ENCODE results near the gene TIMP1.

The TIMP1 gene

DNA sequence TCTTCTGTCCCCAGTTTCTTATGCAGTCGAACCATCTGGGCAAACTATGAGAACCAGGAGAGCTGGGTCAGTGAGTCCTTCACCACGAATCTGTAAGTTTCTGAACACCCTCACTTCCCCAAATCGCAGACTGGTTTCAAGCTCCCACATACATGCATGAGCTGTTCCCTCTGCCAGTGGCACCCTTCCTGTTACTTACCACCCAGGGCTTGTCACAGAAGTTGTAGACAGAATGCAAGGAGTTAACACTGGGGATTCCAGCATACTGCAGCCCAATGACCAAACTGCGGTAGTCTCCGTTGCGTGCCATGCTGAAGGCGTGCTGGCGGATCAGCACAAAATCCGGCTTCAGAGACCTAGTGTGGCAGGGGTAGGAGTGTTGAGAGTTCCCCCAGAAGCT lies 22.8 kb downstream of the TIMP1 start:
- DNase-seq (ENCODE audit: low read depth) = no peak

DNA sequence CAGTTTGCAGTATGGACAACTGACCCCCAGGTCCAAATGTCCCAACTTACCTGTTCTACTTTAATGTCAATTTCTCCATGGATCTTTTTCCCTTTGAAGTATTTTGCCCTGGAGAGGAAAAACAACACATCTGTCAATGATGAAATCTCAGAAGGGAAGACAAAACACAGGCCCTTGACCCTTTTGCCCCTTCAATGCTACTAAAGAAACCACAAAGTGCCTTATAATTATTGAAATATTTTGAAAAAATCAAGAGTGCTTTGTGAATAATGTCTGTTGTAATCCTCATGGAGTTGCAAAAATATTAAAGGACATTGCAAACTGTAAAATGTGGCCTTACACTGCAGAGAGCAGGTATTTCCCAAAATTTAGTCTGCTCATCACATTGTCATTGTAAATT lies 24.9 kb downstream of the TIMP1 start:
- DNase-seq (ENCODE audit: low read depth) = no peak

DNA sequence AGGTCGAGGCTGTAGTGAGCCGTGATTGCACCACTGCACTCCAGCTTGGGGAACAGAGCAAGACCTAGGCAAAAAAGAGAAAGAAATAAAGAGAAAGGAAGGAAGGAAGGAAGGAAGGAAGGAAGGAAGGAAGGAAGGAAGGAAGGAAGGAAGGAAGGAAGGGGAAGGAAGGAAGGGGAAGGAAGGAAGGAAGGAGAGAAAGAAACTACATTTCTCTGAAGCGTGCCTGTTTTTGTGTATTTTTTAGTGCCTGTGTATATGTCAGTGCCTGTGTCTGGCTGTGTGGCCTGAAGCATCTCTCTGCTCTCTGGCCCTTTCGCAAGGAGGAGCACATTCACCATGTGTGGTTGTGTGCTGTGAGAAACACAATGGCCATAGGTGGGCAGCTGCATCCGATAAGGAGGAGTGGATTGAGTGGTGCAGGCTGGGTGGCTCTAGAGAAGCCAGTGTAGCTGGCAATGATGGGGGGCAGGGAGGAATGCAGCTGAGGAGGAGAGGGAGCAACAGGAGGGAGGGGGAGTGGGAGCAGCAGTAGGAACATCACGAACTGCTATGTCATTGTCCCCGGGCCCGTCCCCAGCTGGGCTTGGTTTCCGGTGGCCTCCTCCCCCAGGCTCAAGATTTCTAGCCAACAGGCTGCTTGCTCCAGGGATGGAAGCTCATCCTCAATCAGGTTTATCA lies 26.0 kb downstream of the TIMP1 start:
- DNase-seq (ENCODE audit: low read depth) = no peak

DNA sequence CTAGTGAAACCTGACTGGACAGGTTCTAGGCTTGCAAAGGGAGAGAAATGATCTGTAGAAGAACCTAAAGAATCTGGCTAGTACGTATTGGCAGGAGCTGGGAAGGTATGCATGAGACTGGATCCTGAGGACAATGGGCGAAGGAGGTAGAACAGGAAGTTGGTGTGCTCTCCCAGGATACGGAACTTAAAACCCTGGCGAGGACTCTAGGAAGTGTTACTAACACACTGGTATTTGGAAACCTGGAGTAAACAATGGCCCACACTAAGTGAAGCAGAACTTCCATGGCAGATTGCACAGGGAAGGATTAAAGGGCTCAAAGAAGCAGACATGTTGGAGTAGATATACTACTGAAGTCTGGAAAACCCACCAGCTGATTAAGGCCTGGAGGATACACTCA lies 28.3 kb downstream of the TIMP1 start:
- no peak for DNase-seq (ENCODE audit: low read depth)

DNA sequence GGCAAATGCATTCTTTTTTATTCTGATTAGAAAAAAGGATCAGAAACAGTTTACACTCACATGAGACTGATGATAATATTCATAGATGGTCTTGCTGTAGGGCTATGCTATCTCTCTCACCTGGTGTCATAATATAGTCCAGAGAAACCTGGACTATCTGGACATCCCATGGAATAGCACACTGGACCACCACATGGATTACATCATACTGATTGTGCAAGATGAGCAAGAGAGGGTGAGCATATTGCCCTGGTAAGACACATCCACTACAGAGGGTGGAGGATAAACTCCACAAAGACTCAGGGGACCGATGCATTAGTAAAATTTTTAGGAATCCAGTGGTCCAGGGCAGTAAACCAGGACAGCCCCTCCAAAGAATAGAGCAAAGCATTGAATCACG lies 29.3 kb downstream of the TIMP1 start:
- DNase-seq (ENCODE audit: low read depth) = no peak

DNA sequence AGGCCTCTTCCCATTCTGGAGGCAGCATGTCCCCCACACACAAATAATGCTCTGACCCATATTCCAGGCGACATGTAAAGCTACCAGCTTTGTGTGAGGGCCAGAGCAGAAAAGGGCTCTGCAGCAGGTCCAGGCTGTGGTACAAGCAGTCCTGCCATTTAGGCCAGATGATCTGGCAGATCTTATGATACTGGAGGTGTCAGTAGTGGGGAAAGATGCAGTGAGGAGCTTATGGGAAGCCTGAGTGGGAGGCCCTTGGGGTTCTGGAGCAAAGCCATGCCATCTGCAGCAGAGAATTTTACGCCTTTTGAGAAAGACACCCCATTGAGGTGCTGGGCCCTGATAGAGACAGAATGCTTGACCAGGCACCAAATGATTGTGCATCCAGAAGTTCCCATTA lies 29.7 kb downstream of the TIMP1 start:
- DNase-seq (ENCODE audit: low read depth) = no peak

DNA sequence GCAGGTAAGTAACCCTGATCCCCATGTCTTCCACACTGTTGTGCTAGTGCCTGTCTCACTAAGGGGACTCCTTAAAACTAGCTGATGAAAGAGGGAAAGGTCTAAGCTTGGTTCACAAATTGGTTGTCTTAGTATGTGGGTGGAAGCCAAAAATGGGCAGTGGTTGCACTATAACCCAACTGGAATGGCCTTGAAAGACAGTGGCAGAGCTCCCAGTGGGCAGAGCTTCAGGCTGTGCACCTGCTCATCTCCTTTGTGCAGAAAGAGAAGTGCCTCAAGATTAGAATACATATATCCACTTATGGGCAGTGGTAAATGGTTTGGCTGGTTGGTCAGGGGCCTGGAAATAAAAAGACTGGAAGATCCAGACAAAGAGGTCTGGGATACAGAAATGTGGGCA lies 30.2 kb downstream of the TIMP1 start:
- DNase-seq (ENCODE audit: low read depth) = no peak

DNA sequence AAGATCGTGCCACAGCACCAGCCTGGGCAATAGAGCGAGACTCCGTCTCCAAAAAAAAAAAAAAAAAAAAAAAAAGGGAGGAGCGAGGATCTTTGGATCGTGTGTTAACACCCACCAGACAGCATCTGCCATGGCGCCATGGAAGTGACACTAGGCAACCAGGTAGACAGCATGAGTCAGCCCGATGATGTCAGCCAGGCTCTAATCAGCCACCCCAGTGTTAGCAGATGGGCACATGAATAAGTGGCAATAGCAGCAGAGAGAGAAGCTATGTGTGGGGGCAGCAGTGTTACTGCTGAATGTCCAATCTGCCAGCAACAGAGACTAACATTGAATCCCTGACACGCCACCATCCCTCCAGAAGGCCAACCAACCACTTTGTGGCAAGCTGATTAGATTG lies 30.8 kb downstream of the TIMP1 start:
- DNase-seq (ENCODE audit: low read depth) = no peak

DNA sequence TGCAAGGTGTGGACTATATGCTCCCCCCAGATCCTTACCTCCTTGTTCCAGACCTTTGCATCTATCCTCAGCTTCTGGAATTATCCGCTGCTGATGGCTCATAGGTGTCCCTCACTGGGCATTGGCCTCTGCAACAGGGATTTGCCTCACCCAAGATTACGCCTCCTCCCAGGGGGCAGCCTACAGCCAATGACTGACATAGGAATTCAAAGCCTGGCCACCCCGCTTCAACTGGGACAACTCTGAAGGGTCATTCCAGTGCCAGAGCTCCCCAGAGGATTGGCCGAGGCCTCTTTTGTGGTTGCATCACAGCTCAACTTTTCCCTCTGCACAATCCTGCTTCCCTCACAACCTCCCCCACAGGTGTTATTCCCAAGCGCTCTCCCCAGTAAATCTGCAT lies 32.4 kb downstream of the TIMP1 start:
- no peak for DNase-seq (ENCODE audit: low read depth)

DNA sequence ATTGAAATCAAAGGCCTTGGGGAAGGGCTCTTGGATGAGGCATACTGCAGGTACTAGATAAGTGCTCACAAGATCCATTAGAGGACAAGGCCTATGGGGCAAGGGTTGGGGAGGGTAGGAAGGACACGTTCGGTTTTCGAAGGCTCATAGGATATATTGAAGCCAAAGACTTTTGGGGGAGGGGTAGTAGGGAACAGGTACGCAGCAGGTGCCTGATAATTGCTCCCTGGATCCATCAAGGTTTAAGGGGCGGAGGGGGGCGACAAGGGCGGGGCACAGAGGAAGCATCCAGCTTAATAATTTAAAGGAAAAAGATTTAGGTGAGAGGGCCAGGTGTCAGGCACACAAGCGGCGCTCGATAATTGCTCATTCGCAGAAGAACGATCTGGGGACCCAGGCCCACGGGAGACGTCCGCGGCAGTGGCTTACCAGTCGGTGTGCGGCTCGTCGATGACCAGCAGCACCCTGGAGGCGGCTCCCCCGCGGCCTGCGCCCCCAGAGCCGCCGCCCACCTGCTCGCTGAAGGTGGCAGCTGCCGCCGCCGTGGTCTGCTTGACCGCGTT lies 36.8 kb downstream of the TIMP1 start:
- no peak for DNase-seq (ENCODE audit: low read depth)

DNA sequence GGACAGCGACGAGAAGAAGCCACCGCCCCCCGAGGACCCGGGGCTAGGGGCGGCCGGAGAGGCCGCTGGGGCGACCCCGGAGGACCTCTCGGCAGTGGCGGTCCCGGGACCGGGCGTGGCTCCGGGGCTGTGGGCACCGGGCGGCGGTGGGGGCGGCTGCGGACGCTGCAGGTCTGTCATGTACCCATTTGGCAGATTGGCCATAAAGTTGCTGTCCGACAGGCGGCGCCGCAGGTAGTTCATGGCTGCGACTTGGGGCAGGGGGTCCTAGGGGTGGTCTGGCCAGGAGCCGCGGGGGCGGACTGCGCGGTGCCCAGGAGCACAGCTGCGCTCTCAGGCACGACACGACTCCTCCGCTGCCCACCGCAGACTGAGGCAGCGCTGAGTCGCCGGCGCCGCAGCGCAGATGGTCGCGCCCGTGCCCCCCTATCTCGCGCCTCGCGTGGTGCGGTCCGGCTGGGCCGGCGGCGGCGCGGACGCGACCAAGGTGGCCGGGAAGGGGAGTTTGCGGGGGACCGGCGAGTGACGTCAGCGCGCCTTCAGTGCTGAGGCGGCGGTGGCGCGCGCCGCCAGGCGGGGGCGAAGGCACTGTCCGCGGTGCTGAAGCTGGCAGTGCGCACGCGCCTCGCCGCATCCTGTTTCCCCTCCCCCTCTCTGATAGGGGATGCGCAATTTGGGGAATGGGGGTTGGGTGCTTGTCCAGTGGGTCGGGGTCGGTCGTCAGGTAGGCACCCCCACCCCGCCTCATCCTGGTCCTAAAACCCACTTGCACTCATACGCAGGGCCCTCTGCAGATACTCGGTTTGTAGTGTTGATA lies 37.5 kb downstream of the TIMP1 start, which contains the start of gene SYN1:
Gene SYN1 (minus strand): TSS at position 372 of the 817 bp plus-strand sequence. CDS start 129 bp downstream, at position 243.
- peak; percentile 49 for DNase-seq (ENCODE audit: low read depth)

DNA sequence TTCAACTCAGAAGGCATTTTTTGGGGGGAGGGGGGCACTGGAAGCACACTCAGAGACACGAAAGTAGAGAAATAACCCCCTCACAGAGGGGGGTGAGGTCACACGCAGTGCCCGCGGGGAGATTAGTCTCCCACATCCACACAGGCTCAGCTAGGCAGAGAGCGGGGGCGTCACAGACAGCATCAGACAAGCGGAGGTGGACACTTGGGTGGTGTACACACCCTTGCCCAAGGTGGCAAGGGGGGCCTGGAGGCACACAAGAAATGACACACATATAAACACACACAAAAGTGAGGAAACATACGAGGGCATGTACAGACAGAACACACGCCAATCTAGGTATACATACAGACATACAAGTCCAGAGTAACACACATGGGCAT lies 38.1 kb downstream of the TIMP1 start:
- no peak for DNase-seq (ENCODE audit: low read depth)

DNA sequence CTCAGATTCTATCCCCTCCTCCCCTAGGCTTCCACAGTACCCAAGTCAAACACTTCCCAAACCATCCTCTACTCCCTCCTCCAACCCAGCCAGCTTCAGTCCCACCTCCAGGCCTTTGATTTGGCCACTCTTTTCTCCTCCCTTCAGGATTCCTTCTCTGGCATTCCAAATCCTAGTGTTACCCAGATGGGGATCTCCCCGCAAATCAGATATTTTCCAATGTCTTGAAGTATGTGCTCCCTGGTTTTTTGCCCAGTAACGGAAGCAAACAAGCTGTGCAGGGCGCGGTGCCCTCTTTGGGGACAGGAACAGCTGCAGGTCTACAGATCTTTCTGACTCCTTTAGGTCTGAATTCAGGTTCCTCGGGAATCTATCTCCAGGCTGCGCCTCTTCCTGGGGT lies 39.6 kb downstream of the TIMP1 start:
- DNase-seq (ENCODE audit: low read depth) = no peak

DNA sequence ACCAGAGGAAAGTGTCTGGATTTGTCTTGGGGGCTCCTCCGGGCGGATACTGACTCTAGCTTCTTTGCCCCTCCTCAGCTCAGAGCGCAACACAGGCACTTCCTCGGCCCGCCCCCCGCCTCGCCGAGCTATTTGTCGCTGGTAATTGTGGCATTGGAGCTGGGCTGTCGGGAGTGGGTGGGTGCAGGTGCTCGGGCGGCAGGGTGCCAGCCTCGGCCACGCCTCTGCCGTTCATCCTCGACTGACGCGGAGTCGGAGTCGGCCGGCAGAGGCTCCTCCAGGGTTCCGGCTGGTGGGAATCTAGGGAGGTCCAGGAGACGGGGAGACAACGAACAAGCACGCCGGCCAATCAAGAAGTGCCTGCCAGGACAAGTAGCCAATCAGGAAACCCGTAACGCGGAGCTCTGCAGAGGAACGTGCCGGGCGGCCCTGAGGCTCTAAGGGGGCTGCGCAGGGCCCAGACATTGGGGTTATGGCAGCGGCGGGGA lies 41.3 kb downstream of the TIMP1 start:
- DNase-seq (ENCODE audit: low read depth) = no peak

DNA sequence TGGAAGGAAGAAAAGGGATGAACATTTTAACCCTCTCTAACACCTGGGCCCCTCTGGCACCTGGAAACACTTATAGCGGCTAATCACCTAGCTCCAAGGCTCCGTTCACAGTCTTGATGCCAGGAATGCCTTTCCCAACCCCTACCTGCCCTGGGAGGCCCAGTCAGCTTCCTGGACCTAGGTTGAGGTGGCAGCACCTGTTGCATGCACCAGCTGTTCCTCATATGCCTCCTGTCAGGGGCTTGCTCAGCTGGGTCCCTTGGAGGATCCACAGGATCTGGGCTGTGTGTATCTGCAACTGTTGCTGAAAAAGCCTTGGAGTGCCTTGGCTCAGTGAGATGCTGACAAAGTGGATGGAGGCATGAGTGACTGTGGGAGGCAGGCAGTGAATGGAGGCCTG lies 43.1 kb downstream of the TIMP1 start:
- DNase-seq (ENCODE audit: low read depth) = no peak

DNA sequence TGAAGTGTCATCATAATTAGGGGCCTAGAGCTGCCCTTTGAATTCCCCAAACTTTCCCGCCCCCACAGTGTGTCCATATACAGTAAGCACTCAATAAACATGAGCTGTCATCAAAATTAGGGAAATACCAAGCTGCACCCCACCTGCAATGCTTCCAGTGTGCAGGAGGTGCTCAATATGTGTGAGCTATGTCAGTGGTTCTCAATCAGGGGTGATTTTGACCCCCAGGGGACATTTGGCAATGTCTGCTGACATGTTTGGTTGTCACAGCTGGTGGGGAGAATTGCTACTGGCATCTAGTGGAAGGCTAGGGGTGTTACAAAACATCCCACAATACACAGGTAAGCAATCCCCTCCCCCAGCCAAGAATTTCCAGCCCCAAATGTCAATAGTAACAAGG lies 46.7 kb downstream of the TIMP1 start:
- no peak for DNase-seq (ENCODE audit: low read depth)

DNA sequence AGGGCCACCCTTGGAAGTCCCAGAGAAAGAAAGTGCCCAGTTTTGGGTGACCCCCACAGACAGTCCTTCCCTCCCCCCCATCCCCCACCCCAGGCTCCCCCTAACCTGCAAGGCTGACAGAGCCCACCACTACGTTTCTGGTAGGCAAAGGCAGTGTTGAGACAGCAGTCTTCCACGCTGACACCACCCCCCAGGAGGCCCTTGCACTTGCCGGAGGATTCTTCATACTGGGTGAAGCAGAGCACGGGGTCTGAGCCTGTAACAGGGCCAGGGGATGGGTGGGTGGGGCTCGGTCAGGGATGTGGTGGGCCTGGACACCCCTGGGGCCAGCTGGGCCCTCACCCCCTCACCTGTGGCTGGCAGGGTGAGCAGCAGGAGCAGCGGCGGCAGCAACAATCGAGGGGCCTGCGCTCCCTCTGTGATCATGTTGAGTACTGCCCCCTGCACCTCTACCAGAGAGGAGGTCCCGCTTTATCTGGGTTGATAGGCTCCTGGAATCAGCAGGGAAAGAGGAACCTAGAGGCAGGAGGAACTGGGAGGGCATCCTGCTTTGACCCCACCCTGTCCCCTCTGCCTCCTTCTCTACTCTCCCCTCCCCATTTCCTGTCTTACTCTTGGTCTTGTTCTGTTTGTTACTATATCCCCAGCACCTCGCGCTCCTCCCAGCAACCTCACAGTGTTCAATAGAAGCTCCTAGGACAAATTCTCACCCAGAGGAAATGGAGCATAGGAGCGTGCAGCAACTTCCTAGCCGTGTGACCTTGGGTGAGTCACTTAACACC lies 47.4 kb downstream of the TIMP1 start, which contains the start of gene CFP:
Gene CFP (minus strand): TSS at position 512 of the 782 bp plus-strand sequence. CDS start 86 bp downstream, at position 426.
- DNase-seq (ENCODE audit: low read depth) = no peak

DNA sequence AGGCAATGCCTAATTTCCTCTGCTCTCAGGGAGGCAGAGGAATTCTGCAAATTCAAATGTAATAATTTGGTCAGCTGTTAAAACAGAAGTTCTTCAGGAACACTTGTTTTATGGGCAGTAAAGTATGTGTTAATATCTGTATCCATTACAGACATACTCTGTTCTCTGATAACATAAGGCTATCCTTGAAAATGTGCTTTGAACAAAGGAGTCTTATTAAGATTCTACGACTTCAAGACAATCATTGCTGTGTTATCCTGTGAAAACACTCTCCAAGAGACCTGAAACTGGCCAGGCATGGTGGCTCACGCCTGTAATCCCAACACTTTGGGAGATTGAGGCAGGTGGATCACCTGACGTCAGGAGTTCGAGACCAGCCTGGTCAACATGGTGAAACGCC lies 49.4 kb downstream of the TIMP1 start:
- no peak for DNase-seq (ENCODE audit: low read depth)

DNA sequence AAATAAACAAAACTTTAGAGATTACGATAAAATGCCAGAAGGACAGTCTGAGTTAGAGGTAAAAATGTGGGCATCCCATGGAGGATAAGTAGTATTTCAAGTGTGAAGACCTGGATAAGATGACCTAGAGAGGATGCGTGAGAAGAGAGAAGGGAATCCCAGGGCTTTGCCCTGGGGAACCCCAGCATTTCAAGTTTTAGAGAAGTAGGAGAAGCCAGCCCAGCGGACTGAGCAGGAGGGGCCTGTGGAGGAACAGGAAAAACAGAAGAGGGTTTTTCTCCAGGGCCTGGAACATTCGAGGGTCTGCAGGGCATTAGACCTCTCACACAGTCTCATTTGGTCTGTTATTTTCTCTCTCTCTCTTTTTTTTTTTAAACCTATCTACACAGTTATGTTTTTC lies 50.4 kb downstream of the TIMP1 start:
- no peak for DNase-seq (ENCODE audit: low read depth)

DNA sequence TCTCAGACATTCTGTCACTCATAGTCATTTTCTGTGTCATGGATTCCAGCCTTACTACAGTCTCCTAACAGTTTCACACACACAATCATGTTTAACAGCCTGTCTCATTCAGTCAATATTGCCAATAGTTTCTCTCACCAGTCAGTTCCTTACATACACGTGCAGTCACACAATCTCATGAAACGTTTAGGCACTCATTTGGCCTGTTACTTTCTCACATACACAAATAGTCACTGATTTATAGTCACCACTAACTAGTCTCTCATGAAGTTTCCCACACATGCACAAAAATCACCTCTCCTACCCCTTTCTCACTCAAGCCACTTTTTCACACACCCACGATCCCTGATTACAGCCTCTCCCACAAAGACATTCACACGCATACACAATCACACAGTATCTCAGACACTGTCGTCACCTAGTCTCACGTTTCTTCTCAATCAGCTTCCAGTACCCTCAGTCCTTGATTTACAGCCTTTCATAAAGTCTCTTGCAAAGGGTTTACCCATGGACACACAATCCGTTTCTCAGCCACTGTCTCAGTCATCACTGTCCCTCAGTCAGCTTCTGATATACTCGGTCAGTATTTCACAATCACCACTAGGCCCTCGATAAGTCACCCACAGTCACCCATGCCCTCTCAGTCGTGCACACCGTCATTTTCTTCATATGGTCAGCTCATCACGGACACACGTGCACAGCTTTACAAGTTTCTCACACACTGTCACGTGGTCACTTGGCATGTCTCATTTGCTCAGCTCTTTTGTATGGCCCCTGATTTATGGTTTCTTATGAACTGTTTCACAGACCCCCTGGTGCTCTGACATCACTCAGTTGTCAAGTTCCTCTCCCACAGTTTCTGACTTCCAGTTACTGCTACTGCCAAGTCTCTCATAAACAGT lies 51.7 kb downstream of the TIMP1 start:
- DNase-seq (ENCODE audit: low read depth) = no peak

DNA sequence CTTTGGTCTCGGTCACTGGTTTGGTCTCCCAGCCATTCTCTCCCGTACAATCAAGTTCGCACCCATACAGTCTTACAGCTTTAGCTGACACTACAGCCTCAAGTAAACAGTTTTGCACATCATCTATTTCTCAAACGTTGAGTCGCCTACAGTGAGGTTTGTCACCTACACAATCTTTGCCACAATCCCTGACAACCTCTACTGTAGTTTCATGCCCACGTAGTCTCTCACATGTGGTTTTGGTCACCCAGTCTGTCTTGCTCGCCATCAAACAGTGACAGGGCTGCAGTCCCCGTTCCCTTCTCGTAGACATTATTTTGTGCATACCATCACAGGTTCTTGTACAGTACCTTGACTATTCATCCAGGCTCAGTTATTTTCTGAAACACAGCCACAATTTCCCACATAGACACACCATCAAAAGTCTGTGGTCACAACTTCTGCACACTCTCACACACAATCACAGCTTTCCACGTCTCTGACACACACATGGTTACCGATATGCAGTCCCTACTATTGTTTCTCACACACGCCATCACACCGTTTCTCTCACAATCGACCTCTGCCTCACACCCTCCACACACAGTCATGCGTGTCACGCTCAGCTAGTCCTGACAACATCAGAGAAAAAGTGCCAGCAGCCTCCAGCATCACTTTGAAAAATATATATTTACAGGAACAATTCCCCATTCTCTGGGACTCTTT lies 52.8 kb downstream of the TIMP1 start:
- no peak for DNase-seq (ENCODE audit: low read depth)
